HG02610 (cell line): Measurements from ENCODE around the gene CACNA1F.

ENCODE experiments used
- ATAC-seq: cut with Tn5 transposase; IDR thresholded peaks from one replicate; pipeline ENCODE4 v1.9.1; 2021; ENCODE audit warnings: mild to moderate bottlenecking, moderate library complexity; ENCODE audit not compliant: unreplicated experiment

Gene CACNA1F

GRCh38 chrX:49231333-49232000 lies 1.7 kb downstream of the CACNA1F start:
- no peak for ATAC-seq

- peak; percentile 52 for ATAC-seq
Measured at GRCh38 chrX:49230500-49231232, 2.5 kb downstream of the CACNA1F start.

GRCh38 chrX:49228185-49228584 lies 5.0 kb downstream of the CACNA1F start:
- no peak for ATAC-seq

GRCh38 chrX:49227726-49228125 lies 5.4 kb downstream of the CACNA1F start:
- ATAC-seq, result no peak

- ATAC-seq, result no peak
Measured at GRCh38 chrX:49226946-49227345, 6.2 kb downstream of the CACNA1F start.

- no peak for ATAC-seq
Measured at GRCh38 chrX:49225858-49226257, 7.3 kb downstream of the CACNA1F start.

GRCh38 chrX:49221868-49222267 lies 11.3 kb downstream of the CACNA1F start:
- no peak for ATAC-seq

- no peak for ATAC-seq
Measured at GRCh38 chrX:49220100-49220499, 13.0 kb downstream of the CACNA1F start.

GRCh38 chrX:49214996-49215526 lies 18.1 kb downstream of the CACNA1F start:
- ATAC-seq, result no peak

GRCh38 chrX:49214416-49214815 lies 18.7 kb downstream of the CACNA1F start:
- no peak for ATAC-seq

GRCh38 chrX:49212861-49213260 lies 20.3 kb downstream of the CACNA1F start:
- no peak for ATAC-seq

- no peak for ATAC-seq
Measured at GRCh38 chrX:49212209-49212608, 20.9 kb downstream of the CACNA1F start.

- ATAC-seq, result no peak
Measured at GRCh38 chrX:49211074-49211473, 22.1 kb downstream of the CACNA1F start.

GRCh38 chrX:49210406-49210805 lies 22.7 kb downstream of the CACNA1F start:
- ATAC-seq, result no peak

- ATAC-seq, result no peak
Measured at GRCh38 chrX:49209434-49210251, 23.5 kb downstream of the CACNA1F start.

GRCh38 chrX:49208399-49208798 lies 24.7 kb downstream of the CACNA1F start:
- ATAC-seq, result no peak

- no peak for ATAC-seq
Measured at GRCh38 chrX:49206543-49206942, 26.6 kb downstream of the CACNA1F start.

- no peak for ATAC-seq
Measured at GRCh38 chrX:49205443-49205842, 27.7 kb downstream of the CACNA1F start.

- ATAC-seq, result no peak
Measured at GRCh38 chrX:49204709-49205108, 28.4 kb downstream of the CACNA1F start.

- ATAC-seq, result no peak
Measured at GRCh38 chrX:49204017-49204416, 29.1 kb downstream of the CACNA1F start.

GRCh38 chrX:49203536-49203935 lies 29.6 kb downstream of the CACNA1F start:
- no peak for ATAC-seq
